Fibroblast of the aortic adventitia (primary cell): Measurements from ENCODE around the gene BRME1. TPM values are rescaled to one million over a fixed set of nuclear protein-coding genes. Genes with fewer than 3 reads are reported as not detected.

Source experiments
- DNase-seq: peaks from one replicate; pipeline ENCODE4 v3.0.0-alpha.2; 2010; ENCODE audit warnings: low read depth
- H3K4me3 ChIP-seq: 2 replicates; pipeline ENCODE4 v1.5.1; 2011; ENCODE audit warnings: low read depth, mild to moderate bottlenecking, control low read depth, low read length, moderate library complexity
- CTCF ChIP-seq: IDR thresholded peaks from 2 replicates; pipeline ENCODE4 v1.5.1; 2011; ENCODE audit warnings: mild to moderate bottlenecking, low read length, control low read depth, inconsistent platforms; ENCODE audit not compliant: insufficient read depth
- total RNA-seq: library from RNA; depleted of rRNA; stranded (reverse); fragments of >200 nt; gene quantifications from 2 replicates; pipeline ENCODE4 v1.2.3, GENCODE V29; 2012; ENCODE audit warnings: low replicate concordance

The BRME1 gene
- total RNA-seq, 1 donor, result 1.8 TPM

- peak overlapping the region; percentile 65 for H3K4me3 ChIP-seq
- no peak for TF ChIP-seq CTCF
- peak; percentile 93 for DNase-seq
These were observed 59.1 kb downstream of the BRME1 start for GRCh38 chr19:13846557-13847406.

GRCh38 chr19:13844130-13844631, 61.7 kb downstream of the BRME1 start:
- no peak for TF ChIP-seq CTCF
- no peak overlapping the region for H3K4me3 ChIP-seq
- no peak for DNase-seq

GRCh38 chr19:13843104-13843921, 62.6 kb downstream of the BRME1 start:
- peak; percentile 50 for DNase-seq
- no peak for TF ChIP-seq CTCF
- peak overlapping the region; percentile 70 for H3K4me3 ChIP-seq

- no peak for TF ChIP-seq CTCF
- H3K4me3 ChIP-seq, result peak overlapping the region; percentile 97
- DNase-seq, result peak; percentile 67
These were observed 63.4 kb downstream of the BRME1 start for GRCh38 chr19:13842291-13843103.

GRCh38 chr19:13841962-13842290, 64.0 kb downstream of the BRME1 start:
- no peak for DNase-seq
- TF ChIP-seq CTCF, result no peak
- peak overlapping the region; percentile 97 for H3K4me3 ChIP-seq
